HTR-8/SVneo (cell line): ENCODE measurements around the gene WDFY2.

Experiments used
- DNase-seq: peaks from one replicate; pipeline ENCODE4 v3.0.0; 2011; ENCODE audit warnings: low spot score, mixed read lengths; ENCODE audit not compliant: insufficient read length
- FAIRE-seq: peaks from 2 replicates; lab custom pipeline; 2011; peaks lifted over from hg19 to GRCh38; lab: Jason Lieb, UNC

The WDFY2 gene

DNA sequence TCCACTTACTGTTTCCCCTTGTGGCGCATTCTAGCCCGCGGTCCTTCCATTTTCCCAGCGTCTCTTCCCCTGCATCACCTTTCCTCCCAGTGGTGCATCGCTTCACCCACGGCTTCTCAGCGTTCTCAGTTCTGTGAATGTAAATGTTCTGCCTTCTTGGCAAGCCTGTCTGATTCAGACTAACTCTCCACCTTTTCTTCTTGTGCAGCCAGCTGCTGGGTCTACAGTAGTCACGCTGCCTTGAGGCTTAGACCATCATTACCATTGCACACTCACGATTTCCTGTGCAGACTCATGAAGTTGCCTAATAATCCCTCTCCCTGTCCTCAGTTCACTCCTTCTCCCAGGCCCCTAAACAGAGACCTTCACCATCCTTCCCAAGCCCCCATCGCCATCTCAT, 144.7 kb downstream of the WDFY2 start:
- FAIRE-seq (no peak), DNase-seq (peak; percentile 3)

DNA sequence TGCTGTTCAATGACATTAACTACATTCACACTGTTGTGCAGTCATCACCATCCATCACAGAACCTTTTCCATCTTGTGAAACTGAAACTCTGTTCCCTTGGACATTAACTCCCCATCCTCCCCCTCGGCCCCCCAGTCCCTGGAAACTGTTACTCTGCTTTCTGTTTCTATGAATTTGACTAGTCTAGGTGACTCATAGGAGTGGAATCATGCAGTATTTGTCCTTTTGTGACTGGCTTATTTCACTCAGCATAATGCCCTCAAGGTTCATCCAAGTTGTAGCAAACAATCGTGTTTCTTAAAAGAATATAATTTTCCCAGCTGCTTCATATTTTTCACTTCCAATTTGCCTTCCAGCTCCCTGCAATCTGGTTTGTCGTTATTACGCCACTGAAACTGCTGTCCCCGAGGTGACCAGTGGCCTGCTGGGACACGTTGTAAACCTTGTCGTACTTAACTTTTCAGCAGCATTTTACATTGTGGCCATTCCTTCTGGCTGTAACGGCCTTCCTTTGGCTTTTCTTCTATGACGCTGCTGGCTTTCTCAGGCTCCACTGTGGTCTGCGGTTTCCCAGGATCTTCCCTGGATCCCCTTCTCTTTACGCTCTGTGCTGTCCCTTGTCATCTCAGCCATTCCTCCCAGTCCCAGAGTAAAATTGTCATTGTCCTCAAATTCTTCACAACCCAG, 145.7 kb downstream of the WDFY2 start:
- peak; percentile 48 for DNase-seq
- FAIRE-seq, result no peak

DNA sequence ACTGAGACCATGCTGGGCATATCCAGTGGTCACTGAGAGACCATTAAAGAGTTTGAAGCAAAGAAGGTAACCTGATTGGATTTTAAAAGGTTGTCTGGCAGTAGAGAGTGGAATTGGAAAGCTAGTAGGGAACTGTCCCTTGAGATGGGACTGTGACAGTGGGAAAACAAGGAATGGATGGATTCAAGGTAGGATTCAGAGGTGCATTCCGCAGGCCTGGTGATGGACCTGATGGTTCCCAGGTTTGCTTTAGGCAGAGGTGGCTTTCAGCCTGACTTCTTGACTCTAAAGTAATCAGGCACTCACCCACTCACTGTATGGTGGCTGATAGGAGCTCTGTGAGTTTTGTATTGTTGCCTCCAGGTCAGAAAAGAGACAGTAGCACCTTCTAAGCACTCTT, 146.7 kb downstream of the WDFY2 start:
- FAIRE-seq (no peak), DNase-seq (no peak)

DNA sequence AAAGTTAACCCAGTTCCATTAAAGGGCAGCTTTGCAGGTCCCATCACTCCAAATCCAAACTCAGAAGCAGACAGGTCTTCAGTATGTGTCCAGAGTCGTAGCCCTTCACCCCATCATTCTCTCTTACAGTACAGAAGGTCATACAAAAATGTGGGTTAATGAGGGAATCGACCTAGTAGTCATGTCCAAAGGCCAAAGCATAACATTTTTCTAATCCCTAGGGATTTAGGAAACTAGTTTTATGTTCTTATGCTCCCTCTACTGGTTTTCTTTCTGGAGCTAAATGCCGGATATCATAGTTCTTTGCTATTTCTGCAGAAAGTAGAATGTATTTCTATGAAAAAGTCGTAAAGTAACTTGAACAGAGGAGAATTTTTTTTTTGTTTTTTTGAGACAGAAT, 147.5 kb downstream of the WDFY2 start:
- no peak for FAIRE-seq
- peak; percentile 24 for DNase-seq

DNA sequence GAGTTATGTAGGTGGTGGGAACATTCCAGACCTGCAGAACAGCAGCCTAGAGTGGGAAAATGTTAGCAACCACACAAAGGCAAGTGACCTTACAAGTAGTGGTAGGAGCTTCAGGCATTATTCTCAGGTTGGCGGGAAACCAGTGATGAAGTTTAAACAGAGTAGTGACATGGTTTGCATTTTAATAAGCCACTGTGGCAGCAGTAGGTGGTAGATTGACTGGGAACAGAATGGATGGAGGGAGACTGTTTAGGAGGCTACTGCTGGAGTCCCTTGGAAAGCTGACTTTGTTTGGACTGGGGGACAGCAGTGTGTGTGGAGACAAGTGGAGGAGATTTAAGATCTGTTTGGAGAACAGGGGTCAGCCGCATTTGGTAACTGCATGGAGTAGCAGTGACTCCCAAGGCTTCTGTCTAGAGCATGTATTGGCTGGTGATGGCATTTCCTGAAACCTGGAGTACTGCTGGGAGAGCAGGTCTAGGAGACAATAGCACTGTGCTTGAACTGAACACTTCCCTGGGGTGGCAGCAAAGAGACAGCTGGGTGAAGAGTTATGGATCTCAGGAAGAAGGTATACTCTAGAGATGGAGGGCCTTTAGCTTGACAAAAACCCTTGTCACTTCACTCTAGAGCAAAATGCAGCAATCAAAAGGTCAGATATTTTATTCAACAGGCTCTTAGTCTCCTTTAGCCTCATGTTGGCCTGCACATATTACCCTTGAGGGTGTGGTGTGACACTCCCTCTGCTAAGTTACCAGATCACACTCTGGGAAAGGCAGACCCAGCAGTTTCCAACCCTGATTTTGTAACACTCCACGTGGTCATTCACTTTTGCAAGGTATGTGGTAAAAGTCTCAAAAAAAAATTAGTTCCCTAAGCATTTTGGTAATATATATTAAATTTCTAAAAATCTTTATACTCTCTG, 149.4 kb downstream of the WDFY2 start:
- peak; percentile 10 for DNase-seq
- FAIRE-seq, result peak; percentile 42

DNA sequence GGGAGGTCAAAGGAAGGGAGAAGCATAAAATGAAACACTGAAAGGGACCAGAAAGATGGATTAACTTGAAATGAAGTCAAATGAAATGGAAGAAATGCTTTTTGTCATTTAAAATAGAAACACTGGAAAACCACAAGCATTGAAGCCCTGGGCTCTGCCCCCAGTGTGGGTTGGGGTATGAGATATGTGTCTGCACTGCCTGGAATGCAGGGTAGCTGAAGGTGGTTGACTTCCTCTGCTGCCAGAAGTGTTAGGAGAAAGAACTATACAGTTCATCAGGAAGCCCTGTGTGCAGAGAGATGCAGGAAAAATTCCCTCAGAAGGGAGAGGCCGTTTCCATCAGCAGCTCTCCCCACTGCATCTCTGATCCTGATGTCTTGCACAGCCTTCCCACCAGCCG, 150.5 kb downstream of the WDFY2 start:
- DNase-seq (no peak), FAIRE-seq (no peak)

DNA sequence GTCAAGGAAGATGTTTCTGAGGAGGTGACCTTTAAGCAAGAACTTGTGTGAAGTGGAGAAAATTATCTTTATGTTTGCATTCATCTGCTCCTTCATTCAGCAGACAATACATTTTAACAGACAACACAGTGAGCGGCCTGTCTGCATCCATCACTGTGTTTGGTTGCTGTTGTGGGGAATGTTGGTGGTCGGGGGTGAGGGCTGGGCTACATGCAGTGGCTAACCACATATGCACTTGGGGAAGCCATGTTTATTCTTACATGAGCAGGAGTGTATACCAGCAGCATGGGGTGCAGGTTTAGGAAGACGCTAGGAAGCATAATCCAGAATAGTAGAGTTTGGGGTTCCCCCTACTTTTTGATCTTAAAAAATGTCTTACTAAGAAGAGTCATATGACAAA, 153.3 kb downstream of the WDFY2 start:
- DNase-seq, result no peak
- no peak for FAIRE-seq

DNA sequence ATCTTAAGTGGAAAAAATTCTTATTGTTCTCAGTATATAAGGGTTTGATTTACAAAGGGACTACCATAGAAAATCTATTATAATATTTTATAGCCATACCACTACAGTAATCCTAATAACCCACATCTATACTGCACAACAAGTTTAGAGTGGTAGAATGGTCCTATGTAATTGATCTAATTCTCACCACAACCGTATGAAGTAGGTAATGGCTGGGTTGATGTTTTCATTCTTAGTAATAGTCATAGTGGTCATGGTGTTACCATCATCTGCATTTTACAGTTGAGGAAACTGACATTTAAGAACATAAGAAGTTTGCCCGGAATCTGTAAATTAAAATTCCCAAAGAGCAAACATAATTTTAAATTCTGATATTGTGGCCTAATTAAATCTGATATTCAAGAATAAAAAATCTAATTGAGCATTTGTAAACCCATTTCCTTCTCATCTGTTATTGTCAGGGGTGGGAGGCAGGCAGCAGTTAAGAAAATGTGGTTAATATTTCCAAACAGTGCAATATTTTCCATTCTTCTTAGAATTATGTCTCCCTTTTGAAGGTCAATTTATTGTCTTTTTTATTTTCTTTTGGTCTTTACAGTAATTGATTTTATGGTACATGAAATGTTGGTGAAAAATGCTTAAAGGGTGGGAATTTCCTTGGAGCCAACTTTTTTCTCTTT, 154.1 kb downstream of the WDFY2 start:
- DNase-seq (no peak), FAIRE-seq (no peak)

DNA sequence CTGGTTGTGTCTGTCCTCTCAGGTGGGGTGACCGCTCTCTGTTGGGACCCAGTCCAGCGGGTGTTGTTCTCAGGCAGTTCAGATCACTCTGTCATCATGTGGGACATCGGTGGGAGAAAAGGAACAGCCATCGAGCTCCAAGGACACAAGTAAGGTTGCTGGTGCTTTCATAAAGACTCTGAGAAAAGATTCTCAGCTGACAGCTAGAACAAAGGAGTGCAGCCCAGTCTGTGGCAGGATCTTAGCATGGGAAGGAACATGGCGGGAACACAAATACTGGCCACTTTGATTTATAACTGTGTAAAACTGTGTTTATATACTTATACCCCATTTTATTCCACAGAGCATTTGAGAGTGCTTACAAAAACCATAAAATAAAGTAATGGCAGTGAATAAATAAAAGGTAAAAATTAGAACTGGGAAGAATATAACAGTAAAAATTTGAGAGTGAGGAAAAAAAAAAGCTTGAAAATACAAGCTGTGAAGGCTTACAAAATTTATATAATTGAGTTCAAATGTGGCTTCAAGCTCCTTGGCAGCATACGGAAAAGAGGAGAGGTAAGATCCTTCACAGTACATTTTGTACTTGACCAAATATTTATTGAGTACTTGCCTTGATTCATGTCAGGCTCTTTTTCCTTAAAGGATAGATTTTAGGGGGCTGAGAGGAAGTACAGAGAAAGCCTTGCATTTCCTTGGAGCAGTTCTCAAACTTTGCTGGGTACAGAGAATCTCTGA, 154.9 kb downstream of the WDFY2 start:
- DNase-seq (no peak), FAIRE-seq (no peak)

DNA sequence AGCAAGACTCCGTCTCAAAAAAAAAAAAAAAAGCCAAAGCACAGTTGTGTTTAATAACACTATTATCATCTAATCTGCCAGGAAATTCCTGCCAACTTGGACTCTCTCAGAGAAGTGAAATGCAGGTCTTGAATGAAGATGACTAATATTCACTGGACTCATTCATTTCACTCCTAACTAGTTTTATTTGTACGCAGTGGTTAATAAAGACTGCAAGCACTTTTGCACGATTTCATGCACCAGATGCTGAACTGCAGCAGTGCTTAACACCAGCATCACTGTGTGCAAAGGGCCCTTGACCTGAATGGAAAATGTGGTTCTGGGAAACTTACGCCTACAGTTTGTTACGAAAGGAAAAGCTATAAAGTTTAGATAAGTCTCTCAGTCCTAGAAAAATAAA, 156.4 kb downstream of the WDFY2 start:
- FAIRE-seq (no peak), DNase-seq (no peak)

DNA sequence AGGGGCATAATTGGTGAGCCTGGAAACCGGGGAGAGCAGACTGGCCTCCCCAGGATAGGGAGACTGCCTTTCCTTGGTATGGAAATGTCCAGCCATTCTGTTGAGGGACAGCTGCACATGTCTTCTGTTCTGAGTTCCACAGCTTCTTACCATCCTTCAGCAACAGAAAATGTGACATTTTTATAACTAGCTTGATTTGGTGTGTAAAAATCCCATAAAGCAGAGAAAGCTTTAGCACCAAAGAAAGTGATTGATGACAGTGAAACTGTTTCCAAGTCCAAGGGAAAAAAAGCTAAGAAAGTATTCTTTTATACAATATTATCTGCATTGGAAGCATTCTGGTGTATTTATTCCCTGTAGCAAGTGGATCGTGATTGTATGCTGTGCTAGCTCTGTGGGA, 157.8 kb downstream of the WDFY2 start:
- DNase-seq, result no peak
- FAIRE-seq, result no peak

DNA sequence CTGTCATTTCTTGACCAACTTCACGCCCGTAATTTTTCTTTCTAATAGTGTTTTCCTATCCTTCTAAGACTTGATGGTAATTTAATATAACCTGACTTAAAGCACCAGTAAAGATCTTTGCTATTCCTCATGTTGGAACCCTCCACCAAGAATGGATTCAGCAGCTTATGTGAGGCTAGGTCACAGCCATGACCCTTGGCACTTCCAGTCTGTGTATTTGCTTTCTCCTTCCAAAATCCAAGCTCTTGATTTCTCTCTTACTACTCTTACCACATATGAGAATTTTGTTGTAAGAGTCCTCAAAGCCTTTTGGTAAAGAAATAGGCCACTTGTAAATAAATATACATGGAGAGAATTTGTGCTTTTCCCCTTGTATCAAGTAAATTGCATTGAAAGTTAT, 158.3 kb downstream of the WDFY2 start:
- FAIRE-seq (no peak), DNase-seq (no peak)

DNA sequence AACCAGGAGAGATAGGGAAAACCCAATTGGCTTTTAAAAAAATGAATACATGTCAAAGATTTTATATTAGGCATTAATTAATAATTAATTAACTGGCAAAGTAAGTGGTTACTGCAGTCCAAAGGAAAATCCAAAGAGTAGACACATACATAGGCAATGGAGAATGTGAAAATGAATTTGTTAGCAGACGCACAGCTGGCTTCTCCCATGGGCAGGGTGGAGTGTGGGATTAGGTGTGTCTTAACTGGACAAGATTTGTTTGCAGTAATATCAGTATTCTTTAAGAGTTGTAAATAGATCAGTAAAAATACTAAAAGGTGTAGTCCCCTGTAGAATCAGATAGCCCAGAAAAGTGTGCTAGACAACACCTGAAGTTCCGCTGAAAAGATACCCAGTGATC, 161.0 kb downstream of the WDFY2 start:
- FAIRE-seq, result no peak
- no peak for DNase-seq

DNA sequence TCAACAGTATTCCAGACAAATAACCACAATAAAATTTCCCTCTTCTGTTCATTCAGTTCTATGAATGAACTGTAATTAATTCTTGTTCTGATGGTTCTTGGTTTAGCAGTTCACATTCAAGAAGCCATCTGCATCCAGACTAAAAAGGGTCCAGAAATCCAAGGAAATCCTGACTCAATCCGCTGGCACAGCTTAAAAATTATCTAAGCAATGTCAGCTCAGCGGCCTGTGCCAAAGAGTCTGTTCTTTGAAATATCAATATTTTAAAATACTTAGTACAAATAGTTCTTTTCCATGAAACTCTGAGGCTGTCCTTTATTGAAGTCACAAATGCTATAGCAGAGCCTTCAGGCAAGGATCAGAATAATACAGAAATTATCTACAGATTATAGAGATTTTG, 162.5 kb downstream of the WDFY2 start:
- DNase-seq (no peak), FAIRE-seq (no peak)

DNA sequence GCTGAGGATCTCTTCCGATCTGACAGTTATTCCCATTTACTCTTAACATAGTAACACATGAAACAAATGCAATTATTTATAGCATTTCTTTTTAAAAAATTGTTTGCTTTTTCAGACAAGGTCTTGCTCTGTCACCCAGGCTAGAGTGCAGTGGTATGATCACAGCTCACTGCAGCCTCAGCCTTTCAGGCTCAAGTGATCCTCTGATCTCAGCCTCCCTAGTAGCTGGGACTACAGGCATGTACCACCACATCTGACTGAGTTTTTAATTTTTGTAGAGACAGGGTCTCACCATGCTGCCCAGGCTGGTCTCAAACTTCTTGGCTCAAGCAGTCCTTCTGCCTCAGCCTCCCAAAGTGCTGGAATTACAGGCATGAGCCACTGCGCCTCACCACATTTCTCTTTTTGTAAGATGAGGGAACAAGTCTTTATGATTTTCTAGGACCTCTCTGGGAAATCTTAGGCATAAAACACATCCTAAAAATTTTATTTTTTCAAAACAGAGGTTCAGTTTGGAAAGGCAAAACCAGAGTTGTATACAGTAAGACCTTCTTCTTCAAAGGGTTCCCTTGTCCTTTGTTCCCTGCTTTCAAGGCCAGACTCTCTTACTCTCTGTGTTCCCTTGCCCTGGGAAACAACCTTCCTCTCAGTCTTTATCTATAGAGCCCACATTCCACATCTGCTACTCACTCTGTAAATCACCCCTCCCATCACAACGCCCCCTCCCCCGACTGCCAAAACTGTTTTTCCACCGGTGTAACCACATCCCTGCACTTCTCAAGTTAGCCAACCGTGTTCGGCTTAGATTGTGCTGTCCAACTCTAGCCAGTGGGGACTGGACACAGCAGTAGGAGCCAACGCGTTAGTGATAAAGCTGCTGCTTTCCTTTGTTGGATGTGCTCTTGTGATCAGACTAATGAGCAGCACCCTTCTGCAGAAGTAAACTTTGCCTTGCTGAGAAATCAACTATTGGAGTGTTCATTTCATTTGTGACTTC, 163.5 kb downstream of the WDFY2 start:
- DNase-seq (no peak), FAIRE-seq (no peak)

DNA sequence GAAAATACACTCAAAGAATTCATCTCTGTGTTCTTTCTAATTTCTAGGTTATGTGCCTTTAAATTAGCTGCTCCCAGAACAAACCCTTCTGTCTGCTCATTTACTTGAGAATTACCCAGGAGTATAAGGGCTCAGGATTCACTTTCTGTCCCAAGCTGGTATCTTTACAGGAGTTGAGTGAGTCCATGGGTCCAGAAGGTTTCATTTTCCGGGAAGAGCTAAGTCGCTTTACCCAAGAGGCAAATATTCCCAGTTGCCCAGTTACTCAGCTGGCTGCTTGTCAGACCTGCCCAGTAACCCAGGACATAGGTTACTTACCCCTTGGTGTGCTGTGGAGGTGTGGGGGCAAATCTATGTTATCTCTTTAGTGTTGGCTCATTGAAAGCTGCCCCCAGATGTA, 172.4 kb downstream of the WDFY2 start:
- no peak for FAIRE-seq

DNA sequence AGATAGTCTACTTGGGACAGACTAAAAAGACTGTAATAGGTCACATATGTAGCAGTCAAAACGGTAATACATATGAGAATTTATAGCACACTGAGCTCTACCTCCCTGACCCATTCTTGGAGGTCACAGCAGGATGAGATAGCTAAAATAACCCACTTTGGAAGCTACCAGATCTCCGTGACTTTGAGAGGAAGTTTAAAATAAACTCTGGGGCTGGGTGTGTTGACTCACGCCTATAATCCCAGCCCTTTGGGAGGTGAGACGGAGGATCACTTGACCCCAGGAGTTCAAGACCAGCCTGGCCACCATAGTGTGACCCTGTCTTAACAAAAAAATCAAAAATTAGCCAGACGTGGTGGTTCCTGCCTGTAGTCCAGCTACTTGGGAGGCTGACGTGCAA, 174.4 kb downstream of the WDFY2 start:
- FAIRE-seq (no peak), DNase-seq (no peak)

More for the DNA sequence above, 172.4 kb downstream of the WDFY2 start:
- DNase-seq, result no peak

DNA sequence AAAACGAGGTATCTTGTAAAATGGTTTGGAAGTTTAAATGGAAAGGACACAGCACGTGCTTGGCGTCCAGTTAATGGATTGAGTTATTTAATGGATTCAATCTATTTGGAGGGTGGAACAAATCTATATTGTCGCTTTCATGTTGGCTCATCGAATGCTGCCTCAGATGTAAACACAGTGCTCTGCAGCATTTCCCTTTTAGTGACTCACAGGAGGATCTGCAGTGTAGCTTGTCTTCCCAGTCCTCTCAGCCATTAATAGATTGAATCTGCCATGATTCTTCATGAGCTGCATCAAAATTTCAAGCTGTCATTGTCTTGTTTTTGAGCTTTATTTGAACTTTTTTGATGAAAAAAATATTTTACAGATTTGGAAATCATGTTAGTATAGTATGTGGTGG, 175.0 kb downstream of the WDFY2 start:
- DNase-seq (no peak), FAIRE-seq (no peak)

DNA sequence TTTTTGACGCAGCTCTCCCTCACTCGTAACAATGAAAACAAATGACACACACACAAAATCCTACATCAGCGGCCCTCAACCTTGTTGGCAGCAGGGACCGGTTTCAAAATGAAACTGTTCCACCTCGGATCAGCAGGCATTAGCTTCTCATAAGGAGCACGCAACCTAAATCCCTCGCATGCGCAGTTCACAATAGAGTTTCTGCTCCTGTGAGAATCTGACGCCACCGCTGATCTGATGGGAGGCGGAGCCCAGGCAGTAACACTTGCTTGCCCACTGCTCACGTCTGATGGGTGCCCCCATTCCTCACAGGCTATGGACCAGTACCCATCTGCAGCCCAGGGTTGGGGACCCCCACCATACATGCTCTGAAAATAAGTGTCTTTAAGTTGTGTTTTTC, 176.3 kb downstream of the WDFY2 start:
- FAIRE-seq, result no peak
- no peak for DNase-seq
